Mesodermal cell (in vitro differentiated cells): ENCODE data around the gene ABCD4. TPM values are rescaled to one million over a fixed set of nuclear protein-coding genes. Genes with fewer than 3 reads are reported as not detected.

Experiments
- H3K27ac ChIP-seq: 2 replicates; pipeline ENCODE4 v1.7.0; 2013; ENCODE audit warnings: mild to moderate bottlenecking, low read depth, low read length, moderate library complexity; ENCODE audit not compliant: severe bottlenecking
- H3K36me3 ChIP-seq: 2 replicates; pipeline ENCODE4 v1.7.1; 2013; ENCODE audit warnings: mild to moderate bottlenecking, low read length, moderate library complexity; ENCODE audit not compliant: control insufficient read depth, insufficient read depth
- H3K4me1 ChIP-seq: one replicate; pipeline ENCODE4 v1.7.1; 2013; ENCODE audit warnings: mild to moderate bottlenecking, low read length; ENCODE audit not compliant: insufficient read depth, control insufficient read depth, poor library complexity, severe bottlenecking
- H3K4me3 ChIP-seq: 2 replicates; pipeline ENCODE4 v1.7.0; 2013; ENCODE audit warnings: low read length, control low read depth, mild to moderate bottlenecking; ENCODE audit not compliant: insufficient read depth, poor library complexity, severe bottlenecking; ENCODE audit errors: extremely low read depth
- H3K9me3 ChIP-seq: 2 replicates; pipeline ENCODE4 v1.7.1; 2013; ENCODE audit warnings: mild to moderate bottlenecking, low read length, moderate library complexity; ENCODE audit not compliant: control insufficient read depth
- WGBS, 2 experiments: methylation state at CpG; one replicate each; pipeline ENCODE4 v1.1.5; 2013; ENCODE audit warnings: missing lambda C conversion rate in 2 of 2; ENCODE audit not compliant: insufficient coverage in 2 of 2; 5-methylcytosine and 5-hydroxymethylcytosine counted together
- polyA plus RNA-seq, 2 experiments: library from polyadenylated mRNA; stranded (reverse); fragments of 50-300 nt; gene quantifications; one replicate each; pipeline ENCODE4 v1.2.3, GENCODE V29; 2013

ABCD4 gene
- 85.6 TPM for polyA plus RNA-seq (2013, experiment 1 of 2)
- polyA plus RNA-seq (2013, experiment 2 of 2) = 66.8 TPM

- 15% methylated on average over 53 to 55 of the region's 61 CpGs for WGBS, 2 experiments
- peaks cover 21% of the 10 kb centered on the region for H3K36me3 ChIP-seq
- peak within 1 kb of the TSS; percentile 71 for H3K27ac ChIP-seq
- peak within 1 kb of the TSS; percentile 71 for H3K4me3 ChIP-seq
- peaks cover 14% of the 10 kb centered on the region for H3K4me1 ChIP-seq
- H3K9me3 ChIP-seq = no peaks in the 10 kb centered on the region
These were observed at the start of gene ABCD4 for GRCh38 chr14:74302634-74303569. TSS of gene ABCD4 (minus strand) at chr14:74302934. CDS start at chr14:74302912, 22 bp downstream.

- 0% methylated on average over 1 of the region's 1 CpG for WGBS, 2 experiments
- no peak overlapping the region for H3K4me3 ChIP-seq
- H3K9me3 ChIP-seq = no peaks in the 10 kb centered on the region
- H3K36me3 ChIP-seq = no peaks in the 10 kb centered on the region
- peaks cover 17% of the 10 kb centered on the region for H3K4me1 ChIP-seq
- H3K27ac ChIP-seq = no peak overlapping the region
These were observed 48.2 kb upstream of the ABCD4 start for GRCh38 chr14:74350928-74351323.

DNA sequence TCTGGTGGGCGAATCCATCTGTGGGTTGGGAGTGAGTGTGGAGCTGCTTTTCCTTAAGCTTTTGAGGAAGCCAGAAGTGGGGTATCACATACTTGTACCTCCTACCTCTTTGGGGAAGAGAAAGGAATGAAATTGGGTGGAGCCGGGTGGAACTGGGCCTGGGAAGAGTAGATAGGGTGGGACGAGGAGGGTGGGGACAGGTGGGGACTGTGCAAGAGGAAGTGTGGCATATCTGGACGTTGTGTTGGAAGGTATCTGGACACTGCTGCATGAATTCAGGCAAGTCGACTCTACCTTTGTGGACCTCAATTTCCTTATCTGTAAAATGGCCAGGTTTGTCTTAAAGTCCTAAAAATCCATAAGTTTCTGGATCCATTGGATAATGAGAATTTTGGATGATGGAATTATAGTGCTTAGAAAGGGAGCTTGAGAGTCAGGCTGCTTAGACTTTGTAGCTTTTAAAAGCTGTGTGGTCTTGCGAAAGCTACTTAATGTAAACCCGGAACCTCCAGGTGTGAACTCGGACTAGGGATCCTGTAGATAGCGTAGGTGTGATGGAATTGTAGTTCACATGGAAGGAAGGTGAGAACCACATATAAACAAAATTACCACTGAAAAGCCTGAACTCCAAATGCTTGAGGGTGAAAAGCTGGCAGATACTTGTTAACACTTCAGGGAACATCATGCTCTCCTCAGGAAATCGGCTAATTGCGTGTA lies 47.6 kb upstream of the ABCD4 start:
- H3K27ac ChIP-seq = no peak overlapping the region
- WGBS, 2 experiments = 18 to 26% methylated on average over 4 to 5 of the region's 11 CpGs

DNA sequence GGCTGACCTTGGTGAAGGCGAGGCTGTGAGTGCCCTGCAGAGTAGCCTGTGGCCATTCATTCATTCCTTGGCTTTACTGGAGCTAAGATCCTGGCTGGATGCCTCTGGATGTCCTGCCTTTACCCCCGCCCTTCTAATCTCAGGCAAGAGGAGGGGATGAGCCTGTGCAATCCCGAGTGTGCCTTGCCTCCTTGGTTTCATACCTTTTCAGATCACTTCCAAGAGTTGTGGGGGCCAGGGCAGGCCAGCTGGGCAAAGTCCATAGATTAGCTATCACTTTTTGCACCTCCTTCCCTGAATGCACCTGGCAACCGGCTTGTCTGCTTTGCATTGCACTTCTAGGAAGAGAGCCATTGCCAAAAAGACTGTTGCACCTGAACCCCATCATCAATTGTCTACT lies 47.0 kb upstream of the ABCD4 start:
- Histone ChIP-seq H3K4me1 (peaks cover 17% of the 10 kb centered on the region), H3K9me3 (no peaks in the 10 kb centered on the region), H3K36me3 (no peaks in the 10 kb centered on the region), H3K27ac (no peak overlapping the region), H3K4me3 (peak overlapping the region; percentile 36)
- 18 to 22% methylated on average over 3 to 4 of the region's 4 CpGs for WGBS, 2 experiments

More for the DNA sequence above, 47.6 kb upstream of the ABCD4 start:
- H3K9me3 ChIP-seq = no peaks in the 10 kb centered on the region
- peaks cover 17% of the 10 kb centered on the region for H3K4me1 ChIP-seq
- H3K36me3 ChIP-seq = no peaks in the 10 kb centered on the region
- H3K4me3 ChIP-seq = peak overlapping the region; percentile 36

GRCh38 chr14:74348735-74349463 lies 46.2 kb upstream of the ABCD4 start:
- Histone ChIP-seq H3K4me1 (peaks cover 17% of the 10 kb centered on the region), H3K4me3 (peak overlapping the region; percentile 36), H3K27ac (no peak overlapping the region), H3K36me3 (no peaks in the 10 kb centered on the region), H3K9me3 (no peaks in the 10 kb centered on the region)
- WGBS, 2 experiments = 28 to 35% methylated on average over 9 to 15 of the region's 17 CpGs

- Histone ChIP-seq H3K9me3 (no peaks in the 10 kb centered on the region), H3K27ac (no peak within 1 kb of the TSS), H3K36me3 (no peaks in the 10 kb centered on the region), H3K4me1 (peaks cover 17% of the 10 kb centered on the region), H3K4me3 (peak within 1 kb of the TSS; percentile 36)
- WGBS, 2 experiments = 4% methylated on average over 6 to 11 of the region's 12 CpGs
These were observed 45.6 kb upstream of the ABCD4 start, which contains the start of gene VRTN for GRCh38 chr14:74348241-74348734. TSS of gene VRTN (plus strand) at chr14:74348471. CDS start at chr14:74356784, 8,313 bp downstream.

DNA sequence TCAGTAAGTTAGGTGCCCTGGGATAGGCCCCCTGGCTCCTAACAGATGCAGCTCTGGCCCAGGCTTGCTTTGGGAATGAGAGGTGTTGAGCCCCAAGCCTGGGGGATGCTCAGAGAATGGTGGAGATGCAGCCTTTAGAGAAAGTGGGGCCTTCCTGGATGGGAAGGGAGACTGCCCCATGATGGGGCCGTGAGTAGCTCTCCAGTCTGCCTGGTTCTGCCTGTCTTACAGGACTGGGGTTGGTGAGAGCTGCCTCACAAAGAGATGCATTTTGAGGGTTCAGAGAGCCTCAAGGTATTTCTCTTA lies 45.0 kb upstream of the ABCD4 start:
- Histone ChIP-seq H3K36me3 (no peaks in the 10 kb centered on the region), H3K27ac (no peak overlapping the region), H3K9me3 (no peaks in the 10 kb centered on the region), H3K4me3 (no peak overlapping the region), H3K4me1 (peaks cover 17% of the 10 kb centered on the region)
- 14 to 33% methylated on average over 1 of the region's 1 CpG for WGBS, 2 experiments

- Histone ChIP-seq H3K27ac (no peak overlapping the region), H3K9me3 (no peaks in the 10 kb centered on the region), H3K4me3 (no peak overlapping the region), H3K4me1 (peaks cover 17% of the 10 kb centered on the region), H3K36me3 (no peaks in the 10 kb centered on the region)
- WGBS, 2 experiments = 41 to 52% methylated on average over 4 to 7 of the region's 7 CpGs
These were observed 44.5 kb upstream of the ABCD4 start for GRCh38 chr14:74347097-74347794.

DNA sequence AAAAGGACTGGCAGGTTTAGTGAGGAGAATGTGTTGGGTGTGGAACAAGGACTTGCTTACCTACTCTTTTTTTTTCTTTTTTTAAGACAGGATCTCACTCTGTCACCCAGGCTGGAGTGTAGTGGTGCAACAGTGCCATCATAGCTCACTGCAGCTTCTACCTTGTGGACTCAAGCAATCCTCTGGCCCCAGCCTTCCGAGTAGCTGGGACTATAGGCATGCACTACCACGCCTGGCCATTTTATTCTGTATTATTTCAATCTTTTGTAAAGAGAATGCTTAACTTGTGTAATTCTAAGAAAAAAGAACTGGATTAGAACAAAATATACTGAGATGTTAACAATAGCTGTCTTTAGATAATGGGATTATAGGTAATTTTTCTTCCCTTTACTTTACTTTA lies 43.6 kb upstream of the ABCD4 start:
- WGBS, 2 experiments = 60% methylated on average over 1 of the region's 2 CpGs; no CpG with 5 or more reads in 1 of the 2 experiments
- no peak overlapping the region for H3K27ac ChIP-seq
- H3K4me1 ChIP-seq = peaks cover 17% of the 10 kb centered on the region
- H3K4me3 ChIP-seq = no peak overlapping the region
- H3K36me3 ChIP-seq = no peaks in the 10 kb centered on the region
- no peaks in the 10 kb centered on the region for H3K9me3 ChIP-seq

DNA sequence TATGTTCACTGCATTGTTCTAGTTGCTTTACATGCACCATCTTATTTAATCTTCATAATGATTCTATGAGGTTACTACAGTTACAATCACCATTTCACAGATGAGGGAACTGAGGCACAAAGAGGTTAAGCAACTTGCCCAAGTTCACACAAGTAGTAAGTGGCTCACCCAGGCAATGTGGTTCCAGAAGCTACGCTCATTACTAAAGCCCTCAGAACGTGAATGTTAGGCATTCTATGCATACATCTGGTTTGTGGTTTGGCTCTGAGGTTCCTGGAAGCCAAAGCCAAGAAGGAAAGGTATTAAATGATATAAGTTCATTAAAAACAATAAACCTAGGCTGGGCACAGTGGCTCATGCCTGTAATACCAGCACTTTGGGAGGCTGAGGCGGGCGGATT lies 31.2 kb upstream of the ABCD4 start:
- WGBS, 2 experiments = 67 to 85% methylated on average over 1 to 2 of the region's 4 CpGs
- Histone ChIP-seq H3K27ac (no peak overlapping the region), H3K9me3 (no peaks in the 10 kb centered on the region), H3K36me3 (no peaks in the 10 kb centered on the region), H3K4me3 (no peak overlapping the region), H3K4me1 (no peaks in the 10 kb centered on the region)
